Activated naive CD8-positive, alpha-beta T cell treated with anti-CD3 and anti-CD28 coated beads for 36 hours (primary cell): ENCODE measurements around the gene PAK6. TPM values are rescaled to one million over a fixed set of nuclear protein-coding genes. Genes with fewer than 3 reads are reported as not detected.

Experiments
- DNase-seq: peaks from one replicate; pipeline ENCODE4 v3.0.0; 2021
- H3K27ac Mint-ChIP-seq: one replicate; pipeline ENCODE4 v1.8.0; 2022; ENCODE audit warnings: mild to moderate bottlenecking, moderate library complexity, mixed read lengths
- H3K27me3 Mint-ChIP-seq: one replicate; pipeline ENCODE4 v1.8.0; 2022; ENCODE audit warnings: mild to moderate bottlenecking, mixed read lengths
- H3K36me3 Mint-ChIP-seq: one replicate; pipeline ENCODE4 v1.8.0; 2021; ENCODE audit warnings: mild to moderate bottlenecking, mixed read lengths
- H3K4me1 Mint-ChIP-seq: one replicate; pipeline ENCODE4 v1.8.0; 2021; ENCODE audit warnings: mixed read lengths
- H3K4me3 Mint-ChIP-seq: one replicate; pipeline ENCODE4 v1.8.0; 2022; ENCODE audit warnings: mild to moderate bottlenecking, moderate library complexity, mixed read lengths
- H3K9me3 Mint-ChIP-seq: one replicate; pipeline ENCODE4 v1.8.0; 2022; ENCODE audit warnings: mixed read lengths
- total RNA-seq, 2 experiments: library from RNA; stranded (reverse); gene quantifications; one replicate each; pipeline ENCODE4 v1.2.3, GENCODE V29; 2021

PAK6 gene
- total RNA-seq, 2 experiments from 2014 or later = 0.18 to 0.35 TPM

DNA sequence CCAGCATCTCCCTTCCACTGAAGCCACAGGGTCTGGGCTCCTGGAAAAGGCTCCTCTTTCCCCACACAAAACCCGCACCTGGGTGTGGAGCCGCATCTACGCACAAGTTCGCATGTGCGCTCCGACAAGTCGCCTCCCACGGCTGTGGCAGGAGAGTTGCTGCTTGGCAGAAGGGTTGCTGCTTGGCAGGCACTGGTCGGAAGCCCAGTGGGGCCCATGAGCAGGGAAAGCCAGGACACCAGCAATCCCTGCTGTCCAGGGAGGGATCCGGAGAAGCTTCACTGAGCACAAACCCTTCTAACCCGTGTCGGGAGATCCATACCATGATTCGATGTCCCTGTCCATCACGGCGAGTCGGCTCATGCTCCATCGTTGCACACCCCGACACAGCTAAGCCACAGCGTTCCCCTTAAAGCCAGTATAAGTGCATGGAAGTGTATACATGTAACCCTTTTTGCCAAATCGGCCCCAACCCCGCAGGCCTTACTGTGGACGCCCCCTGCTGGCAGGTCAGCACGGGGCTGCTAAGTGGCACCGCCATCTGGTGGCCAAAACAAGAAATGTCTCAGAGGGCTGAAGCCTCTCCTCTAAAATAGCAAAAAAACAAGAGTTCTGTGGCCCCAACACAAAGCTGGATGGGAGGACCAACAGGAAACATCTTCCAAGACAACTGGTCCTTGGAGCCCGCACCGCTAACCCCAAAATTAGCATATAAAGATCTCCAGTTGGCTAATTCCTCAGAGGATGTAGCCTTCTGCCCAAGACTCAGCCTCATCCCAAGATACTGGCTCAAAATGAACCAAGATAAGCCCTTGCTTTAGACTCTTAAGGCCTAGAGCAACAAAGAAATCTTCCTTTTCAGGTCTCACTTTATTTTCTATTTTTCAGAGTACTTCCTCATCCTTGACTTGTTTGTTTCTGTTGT lies 35.7 kb downstream of the PAK6 start:
- Mint-ChIP-seq H3K4me1 (peaks cover 4% of the 10 kb centered on the region), H3K27me3 (peaks cover 33% of the 10 kb centered on the region), H3K27ac (no peak overlapping the region), H3K9me3 (no peaks in the 10 kb centered on the region), H3K4me3 (no peak overlapping the region), H3K36me3 (no peaks in the 10 kb centered on the region)
- peak; percentile 85 for DNase-seq

DNA sequence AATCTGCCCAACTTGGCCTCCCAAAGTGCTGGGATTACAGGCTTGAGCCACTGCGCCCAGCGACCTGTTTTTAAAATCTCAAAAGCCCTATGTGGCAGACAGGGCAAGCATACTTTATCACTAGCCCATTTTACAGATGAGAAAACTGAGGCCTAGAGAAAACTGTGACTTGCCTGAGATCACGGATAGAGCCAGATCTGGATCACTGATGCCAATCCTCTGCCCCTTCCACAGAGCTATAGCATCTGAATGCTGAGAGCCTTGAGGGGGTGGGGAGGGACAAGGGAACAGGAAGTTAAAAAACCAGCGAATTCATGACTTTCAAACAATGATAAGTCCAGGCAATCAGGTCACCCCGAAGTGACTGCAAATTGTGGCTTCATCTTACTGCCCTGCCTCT lies 36.7 kb downstream of the PAK6 start:
- H3K36me3 Mint-ChIP-seq = no peaks in the 10 kb centered on the region
- peaks cover 39% of the 10 kb centered on the region for H3K27me3 Mint-ChIP-seq
- no peak for DNase-seq
- H3K4me3 Mint-ChIP-seq = no peak overlapping the region
- H3K9me3 Mint-ChIP-seq = no peaks in the 10 kb centered on the region
- H3K27ac Mint-ChIP-seq = no peak overlapping the region
- peaks cover 4% of the 10 kb centered on the region for H3K4me1 Mint-ChIP-seq

DNA sequence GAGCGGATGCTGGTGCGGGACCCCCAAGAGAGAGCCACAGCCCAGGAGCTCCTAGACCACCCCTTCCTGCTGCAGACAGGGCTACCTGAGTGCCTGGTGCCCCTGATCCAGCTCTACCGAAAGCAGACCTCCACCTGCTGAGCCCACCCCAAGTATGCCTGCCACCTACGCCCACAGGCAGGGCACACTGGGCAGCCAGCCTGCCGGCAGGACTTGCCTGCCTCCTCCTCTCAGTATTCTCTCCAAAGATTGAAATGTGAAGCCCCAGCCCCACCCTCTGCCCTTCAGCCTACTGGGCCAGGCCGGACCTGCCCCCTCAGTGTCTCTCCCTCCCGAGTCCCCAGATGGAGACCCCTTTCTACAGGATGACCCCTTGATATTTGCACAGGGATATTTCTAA lies 37.1 kb downstream of the PAK6 start:
- no peak overlapping the region for H3K4me3 Mint-ChIP-seq
- H3K27me3 Mint-ChIP-seq = peaks cover 44% of the 10 kb centered on the region
- DNase-seq = no peak
- no peak overlapping the region for H3K27ac Mint-ChIP-seq
- peaks cover 4% of the 10 kb centered on the region for H3K4me1 Mint-ChIP-seq
- no peaks in the 10 kb centered on the region for H3K9me3 Mint-ChIP-seq
- no peaks in the 10 kb centered on the region for H3K36me3 Mint-ChIP-seq

DNA sequence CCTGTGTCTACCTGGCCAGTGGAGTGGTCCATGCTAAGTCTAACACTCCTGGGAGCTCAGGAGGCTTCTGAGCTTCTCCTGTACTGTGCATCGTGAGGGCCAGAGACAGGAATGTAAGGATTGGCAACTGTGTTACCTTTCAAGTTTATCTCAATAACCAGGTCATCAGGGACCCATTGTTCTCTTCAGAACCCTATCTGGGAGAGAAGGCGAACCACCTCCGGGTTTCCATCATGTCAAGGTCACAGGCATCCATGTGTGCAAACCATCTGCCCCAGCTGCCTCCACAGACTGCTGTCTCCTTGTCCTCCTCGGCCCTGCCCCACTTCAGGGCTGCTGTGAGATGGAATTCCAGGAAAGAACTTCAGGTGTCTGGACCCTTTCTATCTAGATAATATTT lies 38.1 kb downstream of the PAK6 start:
- Mint-ChIP-seq H3K4me3 (no peak overlapping the region), H3K9me3 (no peaks in the 10 kb centered on the region), H3K4me1 (peaks cover 4% of the 10 kb centered on the region), H3K27ac (no peak overlapping the region), H3K27me3 (peaks cover 48% of the 10 kb centered on the region), H3K36me3 (no peaks in the 10 kb centered on the region)
- no peak for DNase-seq

DNA sequence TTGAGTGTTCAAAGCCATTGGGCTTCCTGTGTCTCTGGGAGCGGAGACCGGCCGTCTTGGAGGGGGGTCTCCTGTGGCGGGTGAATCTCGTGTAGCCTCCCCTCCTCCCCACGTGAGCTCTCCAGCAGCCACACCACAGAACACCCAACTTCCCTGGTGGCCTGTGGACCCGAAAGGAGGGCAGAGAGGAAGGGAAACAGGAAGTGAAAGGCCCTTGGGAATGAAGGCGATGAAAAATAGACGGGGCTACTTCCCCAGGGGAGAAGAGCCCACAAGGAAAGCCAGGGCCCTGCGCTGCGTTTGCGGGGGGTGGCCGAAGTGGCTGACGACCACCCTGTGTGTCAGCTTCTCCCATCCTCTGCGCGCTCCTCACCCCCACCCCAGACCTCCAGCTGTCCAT lies 38.6 kb downstream of the PAK6 start:
- Mint-ChIP-seq H3K36me3 (no peaks in the 10 kb centered on the region), H3K4me3 (no peak overlapping the region), H3K27ac (no peak overlapping the region), H3K9me3 (no peaks in the 10 kb centered on the region), H3K27me3 (peaks cover 48% of the 10 kb centered on the region), H3K4me1 (peaks cover 4% of the 10 kb centered on the region)
- no peak for DNase-seq

DNA sequence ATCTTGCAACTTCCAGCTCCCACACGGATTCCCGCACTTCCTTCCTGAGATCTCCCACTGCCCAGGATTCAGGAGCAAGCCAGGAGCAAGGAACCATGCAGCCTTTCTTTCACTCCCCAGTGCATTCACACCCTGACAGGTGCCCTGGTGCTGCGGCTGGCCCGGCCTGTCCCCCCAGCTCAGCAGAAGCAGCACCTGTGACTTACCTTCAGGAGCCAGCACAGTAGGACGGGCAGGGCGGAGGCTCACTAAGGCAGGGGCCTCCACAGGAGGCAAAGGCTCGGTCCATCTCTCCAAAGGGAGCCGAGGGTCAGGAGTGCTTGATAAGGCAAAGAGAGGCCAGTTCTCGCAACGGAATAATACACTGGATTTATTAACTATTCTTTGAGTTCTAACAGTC lies 39.2 kb downstream of the PAK6 start:
- Mint-ChIP-seq H3K4me3 (no peak overlapping the region), H3K9me3 (no peaks in the 10 kb centered on the region), H3K36me3 (no peaks in the 10 kb centered on the region), H3K27ac (no peak overlapping the region), H3K27me3 (peaks cover 51% of the 10 kb centered on the region), H3K4me1 (peaks cover 4% of the 10 kb centered on the region)
- no peak for DNase-seq

DNA sequence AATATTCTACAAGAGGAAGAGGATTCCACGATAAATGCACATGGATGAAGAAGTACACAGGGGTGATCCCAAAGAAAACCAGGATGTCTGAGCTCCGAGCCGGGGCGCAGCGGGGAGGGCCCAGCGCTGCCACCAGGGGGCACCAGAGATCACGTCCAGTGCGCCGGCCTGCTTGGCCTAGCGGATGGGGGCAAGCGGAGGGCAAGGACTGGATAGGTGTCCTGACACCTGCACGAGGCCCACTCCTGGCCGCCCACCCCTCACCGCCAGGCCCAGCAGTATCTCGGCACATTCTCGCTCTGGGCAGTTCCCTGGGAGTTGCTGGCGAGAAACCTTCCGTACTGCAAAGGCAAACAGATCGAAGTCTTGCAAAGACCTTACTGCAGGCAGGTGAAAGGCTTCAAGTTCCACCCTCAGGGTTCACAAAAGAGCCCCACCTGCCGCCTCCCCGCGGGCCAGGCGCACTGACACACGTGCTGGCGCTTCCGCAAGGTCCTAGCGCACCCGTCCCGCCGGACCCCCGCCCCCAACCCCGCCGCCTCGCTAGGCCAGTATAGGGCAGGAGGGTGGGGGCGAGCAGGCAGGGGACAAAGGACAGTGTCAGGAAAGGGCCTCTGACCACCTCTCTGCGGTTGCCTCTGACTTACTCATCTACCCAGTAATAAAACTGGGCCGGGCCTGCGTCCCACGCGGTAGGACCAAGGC lies 40.7 kb downstream of the PAK6 start:
- no peak overlapping the region for H3K4me3 Mint-ChIP-seq
- no peaks in the 10 kb centered on the region for H3K36me3 Mint-ChIP-seq
- peak; percentile 68 for DNase-seq
- no peaks in the 10 kb centered on the region for H3K9me3 Mint-ChIP-seq
- no peak overlapping the region for H3K27ac Mint-ChIP-seq
- peaks cover 58% of the 10 kb centered on the region for H3K27me3 Mint-ChIP-seq
- H3K4me1 Mint-ChIP-seq = peaks cover 6% of the 10 kb centered on the region

DNA sequence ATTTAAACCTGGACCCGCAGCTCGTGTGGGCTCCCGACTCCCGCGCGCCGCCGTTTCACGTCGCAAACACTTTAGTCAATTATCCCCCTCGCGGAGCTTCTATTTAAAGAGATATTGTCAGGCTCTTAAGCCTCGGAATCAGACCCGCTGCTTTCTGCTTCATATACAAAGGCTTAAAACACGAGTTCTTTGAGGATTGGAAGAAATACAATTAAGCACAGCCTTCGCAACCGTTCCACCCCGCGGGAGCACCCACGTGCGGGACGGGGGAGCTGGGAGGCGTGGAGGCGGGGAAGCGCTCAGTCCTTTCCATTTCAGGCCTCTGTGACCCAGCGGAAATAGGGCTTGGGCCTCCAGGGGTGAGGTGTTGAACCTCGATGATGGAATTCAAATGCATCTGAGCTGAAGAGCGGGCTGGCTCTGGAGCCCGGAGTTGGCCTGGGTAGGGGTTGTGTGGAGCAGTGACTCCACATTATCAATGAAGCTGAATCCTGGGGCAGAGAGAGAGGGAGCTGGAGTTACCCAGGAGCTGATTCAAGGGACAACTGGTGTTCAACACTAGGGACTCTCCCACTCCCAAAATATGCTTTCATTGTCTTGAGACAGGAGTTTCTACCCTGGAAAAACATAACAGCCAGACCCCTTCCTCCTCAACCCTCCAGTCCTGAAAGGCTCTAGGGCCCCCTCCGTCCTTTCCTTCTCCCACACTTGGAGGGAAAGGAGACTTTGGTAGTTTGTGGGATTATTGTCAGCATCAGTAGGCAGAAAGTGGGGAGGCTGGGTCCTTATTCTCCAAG lies 41.6 kb downstream of the PAK6 start:
- no peak overlapping the region for H3K27ac Mint-ChIP-seq
- H3K9me3 Mint-ChIP-seq = no peaks in the 10 kb centered on the region
- DNase-seq = no peak
- H3K4me3 Mint-ChIP-seq = no peak overlapping the region
- H3K36me3 Mint-ChIP-seq = no peaks in the 10 kb centered on the region
- H3K4me1 Mint-ChIP-seq = peaks cover 8% of the 10 kb centered on the region
- H3K27me3 Mint-ChIP-seq = peaks cover 58% of the 10 kb centered on the region

DNA sequence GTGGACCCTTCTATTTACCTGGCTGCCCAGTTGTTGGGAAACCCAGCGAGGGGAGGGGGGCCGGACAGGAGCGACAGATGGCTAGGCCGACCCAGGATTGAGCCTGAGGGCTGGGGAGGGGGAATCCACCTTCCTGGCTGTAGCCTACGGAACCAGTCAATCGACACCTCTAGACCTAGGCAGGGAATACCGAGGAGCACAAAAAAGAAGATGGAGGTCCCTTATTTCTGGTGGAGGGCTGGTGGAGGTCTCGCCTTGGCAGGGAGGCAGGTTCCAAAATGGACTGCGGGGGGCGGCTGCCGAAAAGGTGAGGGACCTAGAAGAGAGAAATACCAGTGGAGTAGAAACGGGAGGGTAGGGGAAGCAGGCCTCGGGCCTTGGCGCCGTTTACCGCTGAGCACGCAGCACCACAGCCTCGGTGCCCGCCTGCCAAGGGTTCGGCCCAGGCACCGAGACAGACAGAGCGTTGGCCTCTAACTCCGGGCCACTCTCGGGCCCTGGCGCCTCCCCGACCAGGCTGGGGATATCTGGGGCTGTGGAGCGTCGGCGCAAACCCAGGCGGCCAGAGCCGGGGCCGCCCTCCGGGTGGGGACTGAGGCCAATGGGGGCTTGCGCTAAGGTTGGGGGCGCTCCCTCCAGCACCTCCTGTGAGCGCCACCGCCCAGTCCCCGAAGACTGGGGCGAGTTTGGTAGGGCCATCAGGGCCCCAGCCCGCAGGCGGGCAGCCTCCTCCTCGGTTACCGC lies 42.4 kb downstream of the PAK6 start:
- H3K27me3 Mint-ChIP-seq = peaks cover 58% of the 10 kb centered on the region
- no peak for DNase-seq
- H3K36me3 Mint-ChIP-seq = no peaks in the 10 kb centered on the region
- H3K27ac Mint-ChIP-seq = no peak overlapping the region
- H3K4me3 Mint-ChIP-seq = no peak overlapping the region
- H3K4me1 Mint-ChIP-seq = peaks cover 8% of the 10 kb centered on the region
- H3K9me3 Mint-ChIP-seq = no peaks in the 10 kb centered on the region

DNA sequence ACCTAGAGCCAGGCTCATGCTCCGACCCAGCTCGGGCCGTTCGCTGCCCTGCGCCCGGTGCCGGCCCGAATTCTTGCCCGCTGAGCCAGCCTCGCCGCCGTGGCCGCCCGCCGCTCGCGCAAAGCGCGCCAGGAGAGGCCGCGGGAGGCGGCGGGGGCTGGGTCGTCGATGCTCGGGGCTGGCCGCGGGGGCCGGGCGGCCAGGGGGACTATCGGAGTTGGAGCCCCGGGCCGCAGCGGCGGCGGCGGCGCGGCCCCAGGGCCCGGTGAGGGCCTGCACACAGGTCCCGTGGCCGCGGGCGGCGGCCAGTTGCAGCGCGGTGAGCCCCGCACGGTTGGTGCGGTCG lies 42.9 kb downstream of the PAK6 start:
- H3K4me1 Mint-ChIP-seq = peaks cover 8% of the 10 kb centered on the region
- no peak for DNase-seq
- no peaks in the 10 kb centered on the region for H3K36me3 Mint-ChIP-seq
- no peak overlapping the region for H3K4me3 Mint-ChIP-seq
- H3K9me3 Mint-ChIP-seq = no peaks in the 10 kb centered on the region
- H3K27ac Mint-ChIP-seq = no peak overlapping the region
- peaks cover 53% of the 10 kb centered on the region for H3K27me3 Mint-ChIP-seq

DNA sequence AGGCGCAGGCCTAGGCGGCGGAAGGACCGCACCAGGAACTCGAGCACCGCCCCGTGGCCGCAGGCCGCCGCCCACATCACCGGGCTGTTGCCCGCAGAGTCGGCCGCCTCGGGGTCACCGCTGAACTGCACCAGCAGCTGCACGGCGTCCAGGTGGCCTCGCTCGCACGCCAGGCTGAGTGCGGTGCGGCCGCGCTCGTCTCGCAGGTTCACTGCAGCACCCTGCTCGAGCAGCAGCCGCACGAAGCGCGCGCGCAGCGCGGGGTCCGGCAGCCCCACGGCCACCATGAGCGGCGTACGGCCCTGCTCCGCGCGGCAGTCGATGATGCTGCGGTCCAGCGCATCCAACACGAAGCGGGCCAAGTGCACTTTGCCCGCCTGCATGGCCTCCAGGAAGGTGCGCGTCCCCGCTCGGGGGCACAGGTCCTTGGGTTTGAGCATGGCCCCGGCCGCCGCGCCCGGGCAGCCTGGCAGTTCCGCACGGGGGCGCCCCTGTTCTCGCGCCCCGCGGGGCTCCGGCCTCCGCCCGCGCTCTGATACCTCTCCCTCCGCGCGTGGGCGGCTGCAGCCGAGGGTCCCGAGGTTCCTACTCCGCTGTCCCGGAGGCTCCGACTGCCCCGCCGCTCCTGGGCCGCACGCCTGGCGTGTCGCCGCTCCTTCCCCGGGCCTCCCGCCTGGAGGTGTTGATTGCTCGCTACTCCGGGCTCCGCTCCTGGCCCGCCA lies 43.4 kb downstream of the PAK6 start:
- H3K36me3 Mint-ChIP-seq = no peaks in the 10 kb centered on the region
- DNase-seq = peak; percentile 62
- H3K27ac Mint-ChIP-seq = no peak overlapping the region

DNA sequence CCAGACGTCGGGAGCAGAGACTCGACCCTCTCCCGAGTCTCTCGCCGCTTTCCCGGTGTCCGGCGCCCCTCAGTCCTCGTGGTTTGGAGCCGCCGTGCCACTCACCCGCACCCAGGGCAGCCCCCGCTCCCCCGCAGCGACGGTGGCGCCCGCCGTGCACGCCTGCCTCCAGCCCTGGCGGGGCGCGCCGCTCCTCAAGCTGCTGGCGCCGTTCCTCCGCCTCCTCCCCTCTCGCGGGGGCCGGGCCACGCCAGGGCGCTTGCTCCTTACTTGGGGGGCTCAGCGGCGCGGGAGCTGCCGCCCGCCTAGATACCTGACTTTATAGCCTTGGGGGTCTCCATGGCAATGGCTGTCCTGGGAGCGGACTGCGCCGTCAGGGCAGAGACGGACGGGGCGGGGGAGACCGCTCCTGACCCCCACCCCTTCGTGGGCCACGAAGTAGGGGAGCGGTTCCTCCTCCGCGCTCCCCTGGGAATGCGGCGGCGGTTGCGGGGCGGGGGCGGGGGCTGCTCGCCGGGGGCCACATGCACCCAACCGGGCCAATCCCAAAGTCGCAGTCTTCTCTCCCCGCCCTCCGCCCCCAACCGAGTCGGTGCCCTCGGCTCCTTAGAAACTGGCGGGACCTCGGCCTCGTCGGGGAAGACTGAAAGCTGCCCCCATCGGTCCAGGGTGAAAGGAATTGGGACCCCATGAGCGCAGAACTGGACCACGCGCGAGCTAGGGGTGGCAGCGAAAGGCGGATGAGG lies 44.2 kb downstream of the PAK6 start, which contains the start of gene ANKRD63:
ANKRD63 (minus strand) TSS at position 196 of the 746 bp plus-strand sequence. CDS start 478 bp downstream, outside the sequence.
- H3K27me3 Mint-ChIP-seq = peaks cover 40% of the 10 kb centered on the region
- H3K4me3 Mint-ChIP-seq = peak within 1 kb of the TSS; percentile 63
- no peaks in the 10 kb centered on the region for H3K36me3 Mint-ChIP-seq
- no peak within 1 kb of the TSS for H3K27ac Mint-ChIP-seq
- peak; percentile 53 for DNase-seq
- H3K4me1 Mint-ChIP-seq = peaks cover 8% of the 10 kb centered on the region
- no peaks in the 10 kb centered on the region for H3K9me3 Mint-ChIP-seq

More for the DNA sequence above, 43.4 kb downstream of the PAK6 start:
- H3K27me3 Mint-ChIP-seq = peaks cover 48% of the 10 kb centered on the region
- peaks cover 8% of the 10 kb centered on the region for H3K4me1 Mint-ChIP-seq
- no peaks in the 10 kb centered on the region for H3K9me3 Mint-ChIP-seq
- H3K4me3 Mint-ChIP-seq = peak overlapping the region; percentile 63

DNA sequence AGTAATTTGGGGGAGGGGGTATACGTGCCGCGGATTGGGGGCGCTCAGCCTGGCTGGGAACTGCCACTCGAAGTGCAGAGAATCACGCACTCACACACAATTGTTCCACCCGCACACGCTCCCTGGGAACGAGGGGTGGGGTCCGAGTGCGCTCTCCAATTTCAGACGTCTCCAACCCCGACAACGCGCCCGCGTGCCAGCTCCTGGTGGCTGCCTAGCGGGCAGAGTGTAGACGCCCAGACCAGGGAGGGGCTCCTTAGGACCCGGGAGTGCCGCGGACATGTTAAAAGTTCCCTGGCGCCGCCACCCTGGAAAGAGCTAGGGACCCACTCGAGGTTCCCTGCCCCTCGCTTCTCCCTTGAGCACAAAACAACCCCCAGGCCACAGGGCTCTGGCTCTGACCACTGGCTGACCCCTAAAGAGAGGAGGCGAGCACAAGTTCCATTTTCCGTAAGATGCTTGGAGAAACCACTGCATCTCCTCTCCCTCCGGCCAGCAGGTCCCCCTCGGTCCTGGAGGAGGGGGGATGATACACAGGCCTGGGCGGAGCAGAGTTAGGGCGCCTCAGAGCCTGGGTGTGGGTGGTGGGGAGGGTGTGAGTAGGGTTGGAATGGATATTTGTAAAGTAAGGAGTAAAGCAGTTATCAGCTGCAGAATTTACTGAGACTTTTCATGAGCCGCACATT lies 44.9 kb downstream of the PAK6 start:
- H3K36me3 Mint-ChIP-seq = no peaks in the 10 kb centered on the region
- H3K27me3 Mint-ChIP-seq = peaks cover 33% of the 10 kb centered on the region
- H3K27ac Mint-ChIP-seq = no peak overlapping the region
- H3K4me3 Mint-ChIP-seq = no peak overlapping the region
- H3K4me1 Mint-ChIP-seq = peaks cover 8% of the 10 kb centered on the region
- no peak for DNase-seq
- H3K9me3 Mint-ChIP-seq = no peaks in the 10 kb centered on the region
